Progenitor cell of endocrine pancreas (in vitro differentiated cells): Measurements from ENCODE around the gene RECK. TPM values are rescaled to one million over a fixed set of nuclear protein-coding genes. Genes with fewer than 3 reads are reported as not detected.
"Not testable (repeated sequence)": the region's sequence is repeated elsewhere in the genome, so short reads cannot be mapped to it uniquely, and the experiment has no call there.

Experiments
- DNase-seq: peaks from one replicate; pipeline ENCODE4 v3.0.0; 2021; ENCODE audit warnings: low spot score; ENCODE audit not compliant: unreplicated experiment
- H3K27ac Mint-ChIP-seq: 2 replicates; pipeline ENCODE4 v1.8.0; 2021; ENCODE audit warnings: mild to moderate bottlenecking, moderate library complexity, mixed read lengths
- H3K27me3 Mint-ChIP-seq: 2 replicates; pipeline ENCODE4 v1.8.0; 2021; ENCODE audit warnings: mixed read lengths
- H3K36me3 Mint-ChIP-seq: 2 replicates; pipeline ENCODE4 v1.8.0; 2022; ENCODE audit warnings: mixed read lengths; ENCODE audit not compliant: insufficient read depth
- H3K4me1 Mint-ChIP-seq: 2 replicates; pipeline ENCODE4 v1.8.0; 2021; ENCODE audit warnings: low read depth, mixed read lengths
- H3K4me3 Mint-ChIP-seq: 2 replicates; pipeline ENCODE4 v1.8.0; 2021; ENCODE audit warnings: low read depth, mild to moderate bottlenecking, moderate library complexity, mixed read lengths
- H3K9me3 Mint-ChIP-seq: 2 replicates; pipeline ENCODE4 v1.8.0; 2021; ENCODE audit warnings: low read depth, mixed read lengths
- total RNA-seq: library from RNA; stranded (reverse); gene quantifications from 2 replicates; pipeline ENCODE4 v1.2.1, GENCODE V29; 2021
- TF ChIP-seq, protein P1 (sequence below): fragments of 200-600 bp; sonication (generic); IDR thresholded peaks from one replicate; pipeline ENCODE4 v1.5.0; 2021; ENCODE audit warnings: antibody characterized with exemption, mild to moderate bottlenecking; ENCODE audit not compliant: unreplicated experiment

Gene RECK
- total RNA-seq, 1 donor from 2014 or later = 7.1 TPM

- H3K27me3 Mint-ChIP-seq = peaks cover 15% of the 10 kb centered on the region
- H3K4me1 Mint-ChIP-seq = no peaks in the 10 kb centered on the region
- no peak overlapping the region for H3K4me3 Mint-ChIP-seq
- no peaks in the 10 kb centered on the region for H3K9me3 Mint-ChIP-seq
- H3K36me3 Mint-ChIP-seq = no peaks in the 10 kb centered on the region
- TF ChIP-seq, protein P1, sequence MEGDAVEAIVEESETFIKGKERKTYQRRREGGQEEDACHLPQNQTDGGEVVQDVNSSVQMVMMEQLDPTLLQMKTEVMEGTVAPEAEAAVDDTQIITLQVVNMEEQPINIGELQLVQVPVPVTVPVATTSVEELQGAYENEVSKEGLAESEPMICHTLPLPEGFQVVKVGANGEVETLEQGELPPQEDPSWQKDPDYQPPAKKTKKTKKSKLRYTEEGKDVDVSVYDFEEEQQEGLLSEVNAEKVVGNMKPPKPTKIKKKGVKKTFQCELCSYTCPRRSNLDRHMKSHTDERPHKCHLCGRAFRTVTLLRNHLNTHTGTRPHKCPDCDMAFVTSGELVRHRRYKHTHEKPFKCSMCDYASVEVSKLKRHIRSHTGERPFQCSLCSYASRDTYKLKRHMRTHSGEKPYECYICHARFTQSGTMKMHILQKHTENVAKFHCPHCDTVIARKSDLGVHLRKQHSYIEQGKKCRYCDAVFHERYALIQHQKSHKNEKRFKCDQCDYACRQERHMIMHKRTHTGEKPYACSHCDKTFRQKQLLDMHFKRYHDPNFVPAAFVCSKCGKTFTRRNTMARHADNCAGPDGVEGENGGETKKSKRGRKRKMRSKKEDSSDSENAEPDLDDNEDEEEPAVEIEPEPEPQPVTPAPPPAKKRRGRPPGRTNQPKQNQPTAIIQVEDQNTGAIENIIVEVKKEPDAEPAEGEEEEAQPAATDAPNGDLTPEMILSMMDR = no peak
- DNase-seq = no peak
- no peak overlapping the region for H3K27ac Mint-ChIP-seq
Observed at GRCh38 chr9:36128349-36128748, 91.6 kb downstream of the RECK start.

- Mint-ChIP-seq H3K27ac (no peak overlapping the region), H3K36me3 (no peaks in the 10 kb centered on the region), H3K9me3 (no peaks in the 10 kb centered on the region), H3K4me1 (no peaks in the 10 kb centered on the region), H3K4me3 (no peak overlapping the region), H3K27me3 (peaks cover 22% of the 10 kb centered on the region)
- DNase-seq = no peak
- TF ChIP-seq, protein P1 = no peak
Observed at GRCh38 chr9:36129139-36129538, 92.4 kb downstream of the RECK start.

DNA sequence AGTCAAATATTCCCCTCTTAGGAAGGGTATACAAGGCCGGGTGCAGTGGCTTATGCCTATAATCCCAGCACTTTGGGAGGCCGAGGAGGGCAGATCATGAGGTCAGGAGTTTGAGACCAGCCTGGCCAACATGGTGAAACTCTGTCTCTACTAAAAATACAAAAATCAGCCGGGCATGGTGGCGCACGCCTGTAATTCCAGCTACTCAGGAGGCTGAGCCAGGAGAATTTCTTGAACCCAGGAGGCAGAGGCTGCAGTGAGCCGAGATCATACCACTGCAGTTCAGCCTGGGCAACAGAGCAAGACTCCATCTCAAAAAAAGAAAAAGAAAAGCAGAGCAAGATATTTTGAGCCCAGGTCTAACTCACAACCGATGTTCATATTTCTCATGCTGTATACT, 95.0 kb downstream of the RECK start:
- not testable (repeated sequence) for H3K36me3 Mint-ChIP-seq, H3K9me3 Mint-ChIP-seq, H3K27ac Mint-ChIP-seq, H3K4me1 Mint-ChIP-seq, H3K4me3 Mint-ChIP-seq, DNase-seq
- peaks cover 39% of the 10 kb centered on the region for H3K27me3 Mint-ChIP-seq

DNA sequence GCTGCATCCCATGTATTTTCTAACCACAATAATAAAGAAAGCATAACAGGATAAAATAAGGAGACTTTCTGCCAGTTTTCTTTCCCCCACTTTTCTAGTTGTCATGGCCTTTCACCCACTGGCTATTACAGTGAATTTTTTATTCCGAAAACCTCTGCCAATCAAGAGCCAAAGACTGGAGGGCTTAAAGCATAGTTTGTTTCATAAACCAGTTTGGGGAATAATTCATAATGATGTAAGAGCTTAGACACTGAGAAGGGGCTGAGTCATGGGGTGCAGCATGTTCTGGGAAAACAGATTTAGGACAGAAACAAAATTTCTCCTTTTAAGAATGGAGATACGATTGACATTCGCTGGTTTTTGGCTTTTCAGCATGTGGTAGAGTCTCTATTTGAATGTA, 95.4 kb downstream of the RECK start:
- H3K9me3 Mint-ChIP-seq = no peaks in the 10 kb centered on the region
- DNase-seq = no peak
- no peaks in the 10 kb centered on the region for H3K36me3 Mint-ChIP-seq
- no peak overlapping the region for H3K4me3 Mint-ChIP-seq
- TF ChIP-seq, protein P1 = no peak
- H3K4me1 Mint-ChIP-seq = peaks cover 3% of the 10 kb centered on the region
- peaks cover 41% of the 10 kb centered on the region for H3K27me3 Mint-ChIP-seq
- no peak overlapping the region for H3K27ac Mint-ChIP-seq

GRCh38 chr9:36134761-36135505, 98.2 kb downstream of the RECK start:
- Mint-ChIP-seq H3K27me3 (peaks cover 61% of the 10 kb centered on the region), H3K9me3 (no peaks in the 10 kb centered on the region), H3K4me3 (no peak overlapping the region), H3K27ac (no peak overlapping the region), H3K36me3 (no peaks in the 10 kb centered on the region), H3K4me1 (peaks cover 9% of the 10 kb centered on the region)
- DNase-seq = no peak
- TF ChIP-seq, protein P1 = no peak

- Mint-ChIP-seq H3K9me3 (no peaks in the 10 kb centered on the region), H3K4me3 (peak overlapping the region; percentile 69), H3K27ac (no peak overlapping the region), H3K27me3 (peaks cover 63% of the 10 kb centered on the region), H3K36me3 (no peaks in the 10 kb centered on the region), H3K4me1 (peaks cover 9% of the 10 kb centered on the region)
- DNase-seq = no peak
- TF ChIP-seq, protein P1 = no peak
Observed at GRCh38 chr9:36135741-36136271, 99.1 kb downstream of the RECK start.
